Loucy (cell line): ENCODE results near the gene PRPH.
A peak's percentile ranks its signal among the peaks of the same experiment; 100 is the strongest.

ENCODE experiments used
- EZH2phosphoT487 ChIP-seq: fragments of 200-600 bp; IDR thresholded peaks from 2 replicates; pipeline ENCODE4 v1.6.1; 2018; ENCODE audit warnings: antibody characterized with exemption, mild to moderate bottlenecking, moderate library complexity, borderline replicate concordance
- TF ChIP-seq, protein P1 (sequence below): fragments of 200-600 bp; sonication (generic); conservative IDR thresholded peaks from 2 replicates; pipeline ENCODE4 v1.5.1; 2014; ENCODE audit warnings: mild to moderate bottlenecking, antibody characterized with exemption, low read length

DNA sequence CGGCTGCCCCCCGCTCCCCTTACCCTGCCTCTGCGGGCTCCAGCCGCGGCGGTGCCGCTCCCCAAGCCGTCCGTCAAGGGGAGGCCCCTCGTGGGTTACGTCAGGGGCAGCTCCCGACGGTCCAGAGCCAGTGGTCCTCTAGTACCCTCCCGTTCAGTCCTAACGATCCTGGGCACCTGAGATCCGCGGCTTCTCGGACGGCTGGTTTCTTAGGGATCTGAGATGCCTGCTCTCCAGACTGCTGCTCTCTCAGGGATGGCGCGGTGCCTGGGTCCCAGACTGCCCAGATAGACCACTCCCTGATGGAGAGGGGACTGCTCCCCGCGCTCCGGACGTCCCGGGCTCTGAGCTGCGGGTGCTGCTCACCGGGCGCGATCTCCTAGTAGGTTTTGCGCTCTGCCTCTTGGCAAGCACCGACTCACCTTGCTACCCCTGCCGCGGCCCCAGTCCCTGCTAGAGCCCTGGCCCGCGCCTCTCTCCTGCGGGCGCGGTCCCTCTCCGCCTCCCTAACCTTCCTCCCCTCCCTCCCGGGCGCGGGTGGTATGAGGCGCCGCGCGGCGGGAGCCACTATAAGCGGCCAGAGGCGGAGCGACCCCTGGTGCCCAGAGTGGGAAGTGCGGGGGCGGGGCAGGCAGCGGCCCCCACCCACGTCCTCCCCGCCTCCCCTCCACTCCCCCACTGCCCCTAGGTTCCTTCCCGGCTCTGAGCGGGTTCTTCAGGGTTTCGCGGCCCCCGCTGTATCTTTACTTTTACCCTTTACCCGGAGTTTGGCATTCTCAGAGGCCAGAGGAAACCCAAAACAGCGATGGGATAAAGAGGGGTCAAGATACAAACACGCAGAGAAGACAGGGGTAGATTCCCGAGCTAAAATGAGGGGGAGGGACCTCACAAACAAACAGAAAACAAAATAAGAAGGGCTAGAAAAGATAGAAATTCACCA, 42.0 kb downstream of the PRPH start, which contains the start of gene C1QL4:
- TF ChIP-seq, protein P1, sequence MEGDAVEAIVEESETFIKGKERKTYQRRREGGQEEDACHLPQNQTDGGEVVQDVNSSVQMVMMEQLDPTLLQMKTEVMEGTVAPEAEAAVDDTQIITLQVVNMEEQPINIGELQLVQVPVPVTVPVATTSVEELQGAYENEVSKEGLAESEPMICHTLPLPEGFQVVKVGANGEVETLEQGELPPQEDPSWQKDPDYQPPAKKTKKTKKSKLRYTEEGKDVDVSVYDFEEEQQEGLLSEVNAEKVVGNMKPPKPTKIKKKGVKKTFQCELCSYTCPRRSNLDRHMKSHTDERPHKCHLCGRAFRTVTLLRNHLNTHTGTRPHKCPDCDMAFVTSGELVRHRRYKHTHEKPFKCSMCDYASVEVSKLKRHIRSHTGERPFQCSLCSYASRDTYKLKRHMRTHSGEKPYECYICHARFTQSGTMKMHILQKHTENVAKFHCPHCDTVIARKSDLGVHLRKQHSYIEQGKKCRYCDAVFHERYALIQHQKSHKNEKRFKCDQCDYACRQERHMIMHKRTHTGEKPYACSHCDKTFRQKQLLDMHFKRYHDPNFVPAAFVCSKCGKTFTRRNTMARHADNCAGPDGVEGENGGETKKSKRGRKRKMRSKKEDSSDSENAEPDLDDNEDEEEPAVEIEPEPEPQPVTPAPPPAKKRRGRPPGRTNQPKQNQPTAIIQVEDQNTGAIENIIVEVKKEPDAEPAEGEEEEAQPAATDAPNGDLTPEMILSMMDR: peak; percentile 80
- TF ChIP-seq EZH2phosphoT487: no peak
